OCI-M2 (cell line): ENCODE results near the gene MGRN1.
"Not testable (repeated sequence)": the region's sequence is repeated elsewhere in the genome, so short reads cannot be mapped to it uniquely, and the experiment has no call there.

Experiments
- DNase-seq: peaks from one replicate; lab custom pipeline; 2025; ENCODE audit not compliant: unreplicated experiment; lab: John Stamatoyannopoulos, UW

Gene MGRN1

DNA sequence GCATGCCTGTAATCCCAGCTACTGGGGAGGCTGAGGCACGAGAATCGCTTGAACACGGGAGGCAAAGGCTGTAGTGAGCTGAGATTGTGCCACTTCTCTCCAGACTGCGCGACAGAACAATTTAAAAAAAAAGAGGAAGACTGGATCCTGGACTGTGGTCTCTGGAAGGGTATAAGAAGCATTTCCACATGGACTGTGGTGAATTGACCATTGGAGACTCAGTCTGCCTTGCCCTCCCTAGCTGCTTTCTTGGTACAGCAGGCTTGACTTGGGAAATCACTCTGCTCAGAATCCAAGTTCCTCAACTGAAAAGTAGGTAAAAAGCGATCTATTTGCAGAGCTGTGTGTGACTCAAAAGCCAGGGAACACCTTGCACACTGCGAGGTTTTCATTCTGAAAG, 1.0 kb upstream of the MGRN1 start:
- DNase-seq = no peak

DNA sequence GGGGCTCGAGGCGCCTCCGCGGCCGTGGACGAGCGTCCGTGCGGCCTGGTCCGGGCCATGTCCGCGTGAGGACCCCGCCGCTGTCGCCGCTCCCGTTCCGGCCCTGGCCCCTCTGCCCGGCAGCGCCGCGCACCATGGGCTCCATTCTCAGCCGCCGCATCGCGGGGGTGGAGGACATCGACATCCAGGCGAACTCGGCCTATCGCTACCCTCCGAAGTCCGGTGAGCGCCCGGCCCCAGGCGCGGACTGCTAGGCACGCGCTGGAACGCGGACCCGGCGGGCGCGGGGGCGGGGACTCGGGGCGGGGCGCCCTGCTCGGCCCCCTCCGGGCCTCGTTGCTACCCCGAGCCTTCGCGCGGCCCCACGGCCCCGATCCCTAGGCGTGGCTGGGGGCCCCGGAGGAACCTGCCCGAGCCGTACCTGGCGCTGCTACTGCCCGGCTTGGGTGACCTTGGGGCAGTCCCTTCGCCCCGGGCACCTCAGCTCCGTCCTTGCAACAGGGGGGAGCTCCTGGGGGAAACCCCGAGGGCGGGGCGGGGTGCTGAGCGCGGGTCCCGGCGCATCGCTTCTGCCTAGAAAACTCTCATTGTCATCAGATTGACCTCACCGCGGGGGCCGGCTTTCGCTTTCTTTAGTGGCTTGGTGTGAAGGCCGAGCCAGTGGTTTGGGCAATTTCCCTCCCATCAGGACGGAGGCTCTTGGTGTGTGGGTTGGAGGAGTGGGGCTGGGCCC, 367 bp downstream of the MGRN1 start:
- no peak for DNase-seq

DNA sequence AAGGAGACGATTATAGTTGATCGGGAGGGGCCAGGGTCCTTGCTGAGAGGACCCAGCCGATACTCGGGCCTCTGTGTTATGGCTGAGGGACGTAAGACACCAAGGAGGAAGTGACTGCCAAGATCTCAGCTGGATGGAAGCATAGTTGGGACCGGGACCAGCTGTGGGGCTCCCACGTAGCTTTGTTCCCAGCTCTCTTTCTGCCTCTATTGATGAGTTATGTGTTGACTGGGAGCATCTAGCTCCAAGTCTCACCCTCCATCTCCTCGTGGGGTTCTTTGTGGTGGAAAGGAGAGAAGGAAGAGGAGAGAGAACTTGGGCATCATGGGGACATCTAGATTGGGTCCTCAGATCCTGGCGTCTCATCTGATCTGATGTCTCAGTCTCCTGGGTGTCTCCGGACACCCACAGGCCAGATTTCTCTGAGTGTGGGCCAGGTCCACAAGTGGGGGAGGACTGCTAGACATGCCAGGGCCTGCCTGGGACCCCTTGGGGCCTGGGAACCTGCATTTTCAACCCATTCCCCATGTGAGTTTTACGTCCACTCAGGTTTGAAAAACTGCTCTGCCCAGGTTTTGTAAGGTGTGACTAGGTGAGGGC, 1.0 kb downstream of the MGRN1 start:
- no peak for DNase-seq

DNA sequence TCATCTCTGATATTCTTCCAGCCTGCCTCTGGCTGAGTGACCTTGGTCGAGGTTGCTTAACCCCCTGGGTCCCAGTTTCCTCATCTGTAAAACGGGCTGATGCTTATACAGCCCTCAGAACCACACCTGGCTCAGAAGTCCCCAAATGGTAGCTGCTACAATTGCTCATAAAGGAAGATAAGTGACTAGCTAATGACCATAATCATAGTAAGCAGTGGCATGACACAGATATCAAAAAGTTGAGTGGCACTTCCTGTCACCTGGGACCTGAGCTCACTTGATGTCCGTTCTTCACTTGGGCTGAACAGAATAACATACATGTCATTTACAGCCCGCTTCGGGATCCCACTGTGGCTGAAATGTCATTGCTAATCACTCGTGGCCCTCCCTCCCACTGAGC, 1.8 kb downstream of the MGRN1 start:
- no peak for DNase-seq

DNA sequence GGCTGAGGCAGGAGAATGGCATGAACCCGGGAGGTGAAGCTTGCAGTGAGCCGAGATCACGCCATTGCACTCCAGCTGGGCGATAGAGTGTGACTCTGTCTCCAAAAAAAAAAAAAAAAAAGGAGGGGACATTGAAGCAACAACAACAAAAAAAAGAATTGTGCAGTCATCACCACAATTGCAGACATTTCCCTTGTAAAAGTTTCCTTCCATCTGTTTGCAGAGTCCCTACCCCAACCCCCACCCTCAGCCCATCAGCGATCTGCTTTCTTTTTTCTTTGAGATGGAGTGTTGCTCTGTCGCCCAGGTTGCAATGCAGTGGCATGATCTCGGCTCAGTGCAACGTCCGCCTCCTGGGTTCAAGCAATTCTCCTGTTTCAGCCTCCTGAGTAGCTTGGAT, 3.7 kb downstream of the MGRN1 start:
- no peak for DNase-seq

DNA sequence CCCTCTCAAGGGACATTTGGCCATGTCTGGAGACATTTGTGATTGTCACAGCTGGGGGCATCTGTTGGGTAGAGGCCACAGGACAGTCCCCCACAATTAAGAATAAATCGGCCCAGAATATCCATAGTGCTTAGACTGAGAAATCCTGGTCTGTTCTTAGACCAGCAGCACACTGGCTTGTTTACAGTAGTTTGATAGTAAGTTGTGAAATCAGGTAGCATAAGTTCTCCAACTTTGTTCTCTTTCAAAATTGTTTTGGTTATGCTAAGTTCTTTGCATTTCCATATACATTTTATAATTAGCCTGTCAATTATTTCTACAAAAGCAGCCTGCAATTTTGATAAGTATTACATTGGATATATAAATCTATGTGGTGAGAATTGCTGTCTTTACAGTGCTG, 6.8 kb downstream of the MGRN1 start:
- no peak for DNase-seq

DNA sequence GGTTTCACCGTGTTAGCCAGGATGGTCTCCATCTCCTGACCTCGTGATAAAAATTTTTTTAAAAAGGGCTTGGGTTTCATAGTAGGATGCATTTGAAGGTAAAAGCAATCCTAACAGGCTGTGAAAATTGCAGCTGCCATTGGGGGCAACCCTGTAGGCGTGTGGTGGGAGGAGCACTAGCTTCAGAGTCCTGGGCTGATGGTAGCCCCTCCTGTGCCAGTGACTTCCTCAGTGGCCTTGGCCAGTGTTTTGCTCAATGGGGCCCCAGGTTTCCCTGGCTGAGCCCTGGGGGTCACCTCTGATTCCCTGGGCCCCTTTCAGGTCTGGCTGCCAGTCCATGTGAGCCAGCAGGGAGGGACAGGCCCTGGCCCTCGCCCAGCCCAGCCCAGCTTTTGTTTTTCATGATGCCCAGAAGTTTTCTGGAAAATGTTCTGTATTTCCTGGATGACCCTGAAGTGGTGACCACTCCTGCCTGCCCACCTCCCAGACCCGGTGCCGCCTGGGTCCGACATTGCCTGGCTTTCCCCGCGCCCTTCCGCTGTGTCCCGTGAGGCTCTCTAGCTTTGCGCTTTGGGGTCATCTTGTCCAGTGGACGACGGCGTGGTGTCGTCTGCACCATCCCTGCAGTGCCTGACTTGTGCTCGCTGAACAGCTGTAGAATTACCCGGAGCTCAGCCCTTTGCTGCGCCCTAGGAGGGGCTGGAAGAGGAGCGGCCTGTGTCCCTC, 9.4 kb downstream of the MGRN1 start:
- DNase-seq = no peak

DNA sequence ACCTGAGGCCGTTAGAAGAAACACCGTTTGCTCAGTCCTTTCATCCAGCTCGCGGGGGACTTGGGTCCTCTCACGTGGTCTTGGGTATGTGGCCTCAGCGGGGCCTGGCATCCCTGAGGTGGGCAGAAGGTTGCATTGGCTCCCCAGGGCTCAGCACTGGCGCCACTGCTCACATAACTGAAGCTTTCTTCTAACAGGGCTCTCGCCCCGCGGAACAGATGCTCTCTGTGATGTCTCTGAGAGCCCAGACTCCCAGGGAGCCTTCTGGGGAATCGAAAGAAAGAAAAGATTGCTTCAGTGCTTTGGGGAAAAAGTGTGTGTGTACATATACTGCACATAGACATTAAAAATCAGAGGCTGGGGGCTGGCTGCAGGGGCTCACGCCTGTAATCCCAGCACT, 10.1 kb downstream of the MGRN1 start:
- no peak for DNase-seq

DNA sequence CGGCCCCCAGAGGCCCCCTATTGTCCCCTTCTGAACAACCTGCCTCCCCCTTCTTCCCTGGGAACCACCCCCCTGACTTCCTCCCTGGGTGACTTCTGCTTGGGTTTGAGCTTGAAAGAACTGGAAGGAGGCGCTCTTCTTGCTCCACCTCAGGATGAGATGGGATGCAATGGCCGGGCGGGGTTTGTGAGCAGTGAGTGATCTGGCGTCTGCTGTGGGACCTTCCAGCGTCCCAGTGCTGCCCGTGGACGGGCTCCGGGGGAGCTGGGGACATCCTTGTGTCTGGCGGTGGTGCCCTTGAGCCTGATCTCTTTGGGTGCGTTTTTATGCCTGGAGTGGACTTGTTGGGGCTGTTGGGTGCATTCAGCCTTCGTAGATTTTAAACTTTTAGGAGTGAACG, 11.6 kb downstream of the MGRN1 start:
- no peak for DNase-seq

DNA sequence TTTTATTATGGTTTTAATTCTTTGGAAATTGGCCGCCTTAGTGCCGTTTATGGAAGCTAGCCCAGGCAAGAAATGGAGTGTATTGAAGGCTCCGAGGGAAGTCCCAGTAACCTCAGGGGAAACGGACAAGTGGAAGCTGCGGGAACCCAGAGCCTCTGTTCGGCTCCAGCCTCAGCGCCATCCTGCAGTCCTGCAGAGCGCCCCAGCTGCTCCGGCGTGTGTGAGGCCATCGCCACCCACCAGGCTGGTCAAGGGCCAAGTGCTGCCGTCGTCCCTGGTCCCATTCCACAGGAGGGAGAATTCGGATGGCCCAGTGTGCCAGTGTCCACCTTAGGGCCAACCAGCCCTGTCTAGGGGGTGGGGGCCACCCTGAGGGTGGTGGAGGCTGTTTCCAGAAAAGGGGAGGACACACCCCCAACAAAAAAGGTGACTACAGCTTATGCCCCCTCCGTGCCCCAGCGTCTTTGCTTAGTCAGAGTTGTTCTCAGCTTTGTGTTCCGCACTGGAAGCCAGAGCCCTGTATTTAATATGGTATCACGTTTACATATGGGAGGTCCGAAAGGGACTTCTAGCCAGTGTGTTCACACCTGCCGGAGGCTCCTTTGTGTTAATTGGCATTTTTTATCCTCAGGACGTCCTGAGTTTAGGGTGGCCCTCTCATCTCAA, 13.0 kb downstream of the MGRN1 start:
- DNase-seq = no peak

DNA sequence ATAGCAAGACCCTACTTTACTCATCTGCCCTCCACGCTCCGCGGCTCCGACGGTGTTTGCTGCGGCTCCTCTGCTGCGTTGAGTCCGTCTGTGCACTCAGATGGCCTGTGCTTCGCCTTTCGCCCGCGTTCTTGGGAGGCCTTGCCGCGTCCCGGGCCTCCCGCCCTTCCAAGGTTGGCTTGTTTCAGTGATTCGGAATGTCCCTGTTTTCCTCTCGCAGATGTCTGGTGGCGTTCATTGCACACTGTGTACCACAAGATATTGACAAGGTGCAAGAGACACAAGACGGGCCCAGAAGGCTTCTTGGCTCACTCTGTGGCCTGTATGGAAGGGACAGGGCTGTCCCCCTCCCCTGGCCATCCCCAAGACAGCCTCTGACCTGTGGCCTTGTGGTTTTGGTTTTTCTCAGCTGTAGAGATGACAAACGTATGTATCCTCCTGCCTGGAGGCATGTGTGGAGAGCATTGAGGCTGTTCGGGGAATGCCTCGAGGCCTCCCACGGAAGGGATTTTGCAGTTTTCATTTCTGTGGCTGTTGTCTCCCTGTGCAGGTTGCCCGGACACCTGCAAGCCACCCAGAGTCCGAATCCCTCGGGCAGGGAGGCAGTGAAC, 15.4 kb downstream of the MGRN1 start:
- no peak for DNase-seq

DNA sequence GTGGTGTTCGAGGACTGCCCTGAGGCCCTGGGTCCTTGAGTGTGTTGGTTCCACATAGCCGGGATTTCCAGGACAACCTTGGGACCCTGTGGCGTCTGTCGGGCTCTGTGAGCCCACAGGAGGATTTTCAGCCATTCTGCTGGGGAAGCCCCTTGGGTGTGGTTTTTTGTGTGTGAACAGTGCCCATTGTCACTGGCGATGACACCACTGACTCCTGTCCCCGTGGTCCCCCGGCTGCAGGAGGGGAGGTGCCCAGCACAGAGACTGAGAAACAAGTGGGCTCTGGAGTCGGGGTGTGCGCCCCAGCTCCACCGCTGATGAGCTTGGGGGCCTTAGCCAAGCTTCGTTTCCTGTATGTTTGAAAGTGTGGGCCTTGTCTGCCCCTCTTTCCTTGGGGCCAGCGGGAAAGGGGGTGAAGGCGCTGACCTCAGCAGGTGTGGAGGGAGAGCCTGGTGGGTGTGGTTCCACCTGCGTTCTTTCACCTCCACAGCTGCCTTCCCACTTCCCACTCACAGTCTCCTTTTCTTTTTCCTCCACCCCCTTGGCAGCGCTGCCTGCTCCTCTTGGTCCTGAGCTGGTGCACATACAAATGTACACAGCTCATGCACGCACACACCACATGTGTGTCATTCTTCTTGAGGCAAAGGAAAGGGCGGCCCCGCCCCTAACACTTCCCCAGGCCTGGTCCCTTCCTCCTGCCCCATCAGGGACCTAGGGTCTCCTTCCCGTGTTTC, 16.1 kb downstream of the MGRN1 start:
- DNase-seq = no peak

DNA sequence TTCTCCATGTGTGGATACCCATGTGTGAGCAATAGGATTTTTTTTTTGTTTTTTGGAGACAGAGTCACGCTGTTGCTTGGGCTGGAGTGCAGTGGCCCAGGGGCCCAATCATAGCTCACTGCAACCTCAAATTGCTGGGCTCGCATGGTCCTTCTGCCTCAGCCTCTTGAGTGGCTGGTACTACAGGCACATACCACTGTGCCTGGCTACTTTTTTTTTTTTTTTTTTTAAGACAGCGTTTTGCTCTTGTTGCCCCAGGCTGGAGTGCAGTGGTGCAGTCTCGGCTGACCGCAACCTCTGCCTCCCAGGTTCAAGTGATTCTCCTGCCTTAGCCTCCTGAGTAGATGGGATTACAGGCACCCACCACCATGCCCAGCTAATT, 16.7 kb downstream of the MGRN1 start:
- DNase-seq = no peak

DNA sequence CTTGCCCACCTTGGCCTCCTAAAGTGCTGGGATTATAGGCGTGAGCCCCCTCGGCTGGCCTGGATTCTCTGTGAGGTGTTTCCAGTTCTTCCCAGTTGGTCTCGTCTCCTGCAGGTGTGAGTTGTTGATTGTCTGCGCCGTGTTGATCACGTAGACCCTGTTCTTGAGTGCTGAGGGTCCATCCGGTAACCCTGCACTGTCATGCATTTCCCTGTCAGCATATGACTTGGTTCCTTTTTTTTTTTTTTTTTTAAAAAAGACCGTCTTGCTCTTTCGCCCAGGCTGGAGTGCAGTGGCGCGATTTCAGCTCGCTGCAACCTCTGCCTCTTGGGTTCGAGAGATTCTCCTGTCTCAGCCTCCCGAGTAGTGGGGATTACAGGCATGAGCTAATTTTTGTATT, 17.3 kb downstream of the MGRN1 start:
- DNase-seq = no peak

DNA sequence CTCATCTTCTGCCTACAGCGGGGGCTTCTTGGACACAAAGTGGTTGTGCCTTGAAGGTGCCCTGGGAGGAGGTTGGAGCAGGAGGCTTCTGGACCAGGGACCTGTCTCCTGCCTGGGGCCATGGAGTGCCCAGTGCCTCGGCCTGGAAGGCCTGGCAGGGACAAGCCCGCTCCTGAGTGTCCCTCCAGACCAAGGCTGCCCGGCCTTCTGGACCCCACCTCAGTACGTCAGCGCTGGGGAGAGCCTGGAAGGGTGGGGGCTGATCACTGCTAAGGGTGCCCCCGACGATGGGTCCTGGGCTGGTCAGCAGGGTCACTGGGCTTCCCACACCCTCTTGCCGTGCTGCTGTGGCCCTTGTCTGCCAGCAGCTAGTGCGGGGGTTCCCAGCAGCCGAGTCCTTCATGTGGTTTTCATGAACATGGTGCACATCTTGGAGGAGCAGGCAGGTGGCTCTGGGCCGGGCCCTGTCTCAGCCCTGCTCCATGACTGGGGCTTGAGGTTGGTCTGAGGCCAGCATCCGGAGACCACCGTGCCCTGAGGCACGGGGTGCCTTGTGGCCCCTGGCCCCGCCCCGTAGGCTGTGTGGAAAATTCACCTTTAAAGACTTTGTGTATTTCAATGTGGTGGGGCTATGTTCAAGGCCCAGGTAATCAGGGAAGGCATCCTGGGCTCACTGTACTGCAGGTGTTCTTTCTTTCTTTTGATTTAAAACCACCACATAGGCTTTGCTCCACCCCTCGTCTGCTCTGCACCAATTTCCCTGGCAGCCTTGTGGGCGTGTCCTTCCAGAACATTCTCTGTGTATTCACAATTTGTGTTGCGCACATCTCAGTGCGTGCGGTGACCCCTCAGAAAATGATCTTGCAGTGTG, 22.4 kb downstream of the MGRN1 start:
- no peak for DNase-seq

DNA sequence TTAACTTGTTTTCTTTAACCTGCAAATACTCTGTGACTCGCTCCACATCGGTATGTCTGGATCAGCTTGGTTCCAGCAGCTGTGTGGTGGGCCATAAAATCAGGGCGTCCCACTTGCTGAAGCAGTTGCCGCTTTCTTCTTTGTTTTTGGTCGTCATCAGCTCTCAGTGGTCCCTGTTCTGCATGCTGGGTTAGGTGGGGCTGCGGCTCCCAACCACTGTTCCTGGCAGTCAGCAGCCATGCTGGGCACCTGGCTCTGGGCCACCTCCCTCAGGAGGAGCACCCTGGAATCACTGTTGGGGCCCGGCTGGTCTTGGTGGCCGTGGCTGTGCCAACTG, 23.0 kb downstream of the MGRN1 start:
- DNase-seq = no peak

DNA sequence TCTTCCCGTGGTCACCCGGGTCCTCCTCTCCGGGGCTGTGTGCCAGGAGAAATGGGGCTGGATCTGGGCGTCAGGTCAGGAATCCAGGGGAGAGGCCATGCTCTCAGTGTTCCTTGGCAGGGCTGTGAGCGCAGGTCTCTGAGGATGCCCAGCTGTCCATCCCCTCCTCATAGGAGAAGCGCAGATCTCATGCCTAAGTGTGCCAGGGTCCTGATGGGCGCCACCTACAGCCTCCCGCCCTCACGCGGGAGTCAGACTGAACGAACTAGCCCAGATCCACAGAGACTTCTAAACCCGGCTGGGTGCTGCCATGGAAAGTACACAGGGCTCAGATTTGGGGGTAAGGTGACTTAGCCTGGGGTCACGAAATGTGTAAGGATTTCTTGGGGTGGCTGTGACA, 24.3 kb downstream of the MGRN1 start:
- DNase-seq = no peak

DNA sequence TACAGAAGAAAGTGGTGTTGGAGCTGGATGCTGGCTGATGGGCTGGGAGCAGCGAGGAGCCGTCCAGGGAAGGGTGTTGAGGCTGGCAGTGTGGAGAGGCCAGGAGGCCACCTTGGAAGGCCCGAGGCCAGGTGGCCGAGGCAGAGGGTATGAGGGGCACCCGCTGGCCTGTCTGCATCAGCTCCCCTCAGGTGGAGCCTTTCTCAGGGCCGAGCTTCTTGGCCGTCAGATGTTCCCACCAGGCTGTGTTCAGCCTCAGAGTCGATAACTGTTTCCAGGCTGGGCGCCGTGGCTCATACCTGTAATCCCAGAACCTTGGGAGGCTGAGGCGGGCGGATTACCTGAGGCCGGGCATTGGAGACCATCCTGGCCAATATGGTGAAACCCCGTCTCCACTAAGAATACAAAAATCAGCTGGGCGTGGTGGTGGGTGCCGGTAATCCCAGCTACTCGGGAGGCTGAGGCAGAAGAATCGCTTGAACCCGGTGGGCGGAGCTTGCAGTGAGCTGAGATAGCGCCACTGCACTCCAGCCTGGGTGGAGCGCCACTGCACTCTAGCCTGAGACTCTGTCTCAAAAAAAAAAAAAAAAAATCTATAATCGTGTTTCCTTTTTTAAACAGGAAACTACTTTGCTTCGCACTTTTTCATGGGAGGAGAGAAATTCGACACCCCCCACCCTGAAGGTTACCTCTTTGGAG, 25.3 kb downstream of the MGRN1 start:
- no peak for DNase-seq

DNA sequence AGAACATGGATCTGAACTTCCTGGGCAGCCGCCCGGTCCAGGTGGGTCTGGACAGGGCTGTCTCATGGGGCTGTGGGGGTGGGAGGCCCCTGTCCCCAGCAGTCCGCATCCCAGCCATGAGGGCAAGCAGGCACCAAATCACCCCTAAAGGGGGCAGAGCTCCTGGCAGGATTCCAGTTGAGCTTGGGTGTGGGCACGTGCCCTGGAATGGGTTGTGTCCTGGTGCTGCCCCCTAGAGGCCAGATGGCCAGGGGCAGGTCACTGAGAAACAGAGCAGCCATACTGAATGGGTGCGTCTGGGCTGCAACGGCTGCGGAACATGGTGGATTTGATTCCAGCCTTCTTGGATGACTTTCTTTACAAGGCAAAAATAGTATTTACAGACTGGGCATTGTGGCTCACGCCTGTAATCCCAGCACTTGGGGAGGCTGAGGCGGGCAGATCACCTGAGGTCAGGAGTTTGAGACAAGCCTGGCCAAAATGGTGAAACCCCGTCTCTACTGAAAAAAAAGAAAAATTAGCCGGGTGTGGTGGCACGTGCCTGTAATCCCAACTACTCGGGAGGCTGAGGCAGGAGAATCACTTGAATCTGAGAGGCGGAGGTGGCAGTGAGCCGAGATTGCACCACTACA, 25.9 kb downstream of the MGRN1 start:
- not testable (repeated sequence) for DNase-seq
